Amniotic stem cell (primary cell): ENCODE results near the gene RECQL.

Source experiments
- DNase-seq: peaks from one replicate; lab custom pipeline; 2025; lab: John Stamatoyannopoulos, UW

Gene RECQL, protein sequence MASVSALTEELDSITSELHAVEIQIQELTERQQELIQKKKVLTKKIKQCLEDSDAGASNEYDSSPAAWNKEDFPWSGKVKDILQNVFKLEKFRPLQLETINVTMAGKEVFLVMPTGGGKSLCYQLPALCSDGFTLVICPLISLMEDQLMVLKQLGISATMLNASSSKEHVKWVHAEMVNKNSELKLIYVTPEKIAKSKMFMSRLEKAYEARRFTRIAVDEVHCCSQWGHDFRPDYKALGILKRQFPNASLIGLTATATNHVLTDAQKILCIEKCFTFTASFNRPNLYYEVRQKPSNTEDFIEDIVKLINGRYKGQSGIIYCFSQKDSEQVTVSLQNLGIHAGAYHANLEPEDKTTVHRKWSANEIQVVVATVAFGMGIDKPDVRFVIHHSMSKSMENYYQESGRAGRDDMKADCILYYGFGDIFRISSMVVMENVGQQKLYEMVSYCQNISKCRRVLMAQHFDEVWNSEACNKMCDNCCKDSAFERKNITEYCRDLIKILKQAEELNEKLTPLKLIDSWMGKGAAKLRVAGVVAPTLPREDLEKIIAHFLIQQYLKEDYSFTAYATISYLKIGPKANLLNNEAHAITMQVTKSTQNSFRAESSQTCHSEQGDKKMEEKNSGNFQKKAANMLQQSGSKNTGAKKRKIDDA

DNA sequence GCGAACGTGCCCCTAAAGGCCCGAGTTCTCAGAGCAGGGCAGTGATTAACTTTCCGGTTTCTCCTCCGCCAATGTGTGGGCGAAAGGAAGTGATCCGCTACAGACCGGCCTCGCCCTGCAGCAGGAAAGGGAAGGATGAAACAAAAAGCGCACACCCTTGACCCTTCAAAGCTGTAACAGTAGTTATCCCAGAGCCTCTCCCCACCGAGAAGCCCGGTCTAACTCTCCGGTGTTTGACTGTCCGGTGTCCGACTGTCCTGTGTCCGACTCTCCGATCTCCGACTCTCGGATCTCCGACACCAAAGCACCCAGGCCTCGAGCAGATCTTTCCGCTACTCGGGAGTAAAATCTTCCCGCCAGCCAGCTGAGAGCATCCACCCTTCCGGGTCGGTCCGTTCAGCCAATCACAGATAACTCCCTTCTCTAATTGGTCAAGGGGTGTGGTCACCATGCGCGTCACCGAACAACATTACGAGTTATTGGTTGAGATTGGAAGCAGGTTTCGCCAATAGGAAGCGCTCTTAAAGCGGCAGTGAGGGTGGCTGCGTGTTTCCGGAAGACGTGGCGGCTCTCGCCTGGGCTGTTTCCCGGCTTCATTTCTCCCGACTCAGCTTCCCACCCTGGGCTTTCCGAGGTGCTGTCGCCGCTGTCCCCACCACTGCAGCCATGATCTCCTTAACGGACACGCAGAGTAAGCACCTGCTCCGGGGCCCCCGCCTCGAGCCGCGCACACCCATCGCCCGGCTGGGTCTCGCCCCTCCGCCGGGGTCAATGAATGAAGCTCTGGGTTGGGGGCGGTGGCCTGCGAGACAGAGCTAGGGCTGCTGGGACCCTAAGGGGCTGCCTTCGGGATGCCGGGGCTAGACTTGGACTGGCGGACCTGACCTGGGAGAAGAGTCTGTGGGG lies at the start of gene RECQL, which contains the start of gene GOLT1B:
TSS of gene RECQL (minus strand) at position 378 of the 906 bp plus-strand sequence. CDS start 2,065 bp downstream, outside the sequence.
TSS of gene GOLT1B (plus strand) at position 532 of the 906 bp plus-strand sequence. CDS start at position 667, 135 bp downstream.
- peak; percentile 98 for DNase-seq

DNA sequence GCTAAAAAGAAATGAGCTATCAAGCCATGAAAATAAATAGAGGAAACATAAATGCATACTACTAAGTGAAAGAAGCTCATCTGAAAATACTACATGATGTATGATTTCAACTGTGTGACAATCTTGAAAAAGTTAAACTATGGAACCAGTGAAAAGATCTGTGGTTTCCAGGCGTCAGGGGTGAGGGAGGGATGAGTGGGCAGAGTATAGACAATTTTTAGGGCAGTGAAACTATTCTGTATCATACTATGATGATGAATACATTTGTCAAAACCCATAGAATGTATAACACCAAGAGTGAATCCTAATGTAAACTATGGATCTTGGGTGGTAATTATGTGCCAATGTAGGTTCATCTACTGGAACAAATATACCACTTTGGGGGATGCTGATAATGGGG lies 46.0 kb upstream of the RECQL start:
- DNase-seq = no peak

DNA sequence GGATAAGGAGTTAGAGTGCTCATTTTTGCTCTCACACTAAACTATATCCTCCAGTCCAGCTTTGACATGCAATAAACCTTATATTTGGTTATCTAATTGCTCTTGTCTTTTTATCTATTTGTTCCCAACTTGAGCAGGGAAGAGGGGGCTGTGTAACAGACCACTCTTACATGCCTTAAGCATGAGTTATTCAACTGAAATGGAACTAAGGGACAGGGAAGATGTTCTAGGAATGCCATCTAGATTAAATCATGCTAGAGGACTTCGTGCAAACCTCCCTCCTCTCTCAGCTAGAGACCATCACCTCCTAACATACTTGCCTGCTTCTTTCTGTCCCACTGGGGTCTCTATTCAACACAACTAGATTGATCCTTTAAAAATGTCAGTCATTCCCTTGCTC lies 45.3 kb upstream of the RECQL start:
- DNase-seq = no peak

DNA sequence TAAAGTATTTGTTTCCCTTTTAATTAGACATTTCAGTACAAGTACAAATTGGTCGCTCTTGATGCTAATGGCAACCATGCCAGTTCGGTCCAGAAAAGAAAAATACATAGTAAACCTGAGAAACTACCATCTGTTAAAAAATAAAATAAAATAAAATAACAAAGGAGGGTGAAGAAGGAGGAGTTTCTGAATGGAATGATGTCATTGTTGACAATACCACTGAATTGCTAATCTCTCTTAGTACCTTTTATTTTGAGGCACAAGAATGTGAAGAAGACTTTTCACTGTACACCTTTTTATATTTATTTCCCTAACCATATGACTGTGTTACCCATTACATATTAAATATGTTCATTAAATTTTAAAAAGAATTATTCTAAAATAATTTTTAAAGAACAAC lies 44.1 kb upstream of the RECQL start:
- no peak for DNase-seq

DNA sequence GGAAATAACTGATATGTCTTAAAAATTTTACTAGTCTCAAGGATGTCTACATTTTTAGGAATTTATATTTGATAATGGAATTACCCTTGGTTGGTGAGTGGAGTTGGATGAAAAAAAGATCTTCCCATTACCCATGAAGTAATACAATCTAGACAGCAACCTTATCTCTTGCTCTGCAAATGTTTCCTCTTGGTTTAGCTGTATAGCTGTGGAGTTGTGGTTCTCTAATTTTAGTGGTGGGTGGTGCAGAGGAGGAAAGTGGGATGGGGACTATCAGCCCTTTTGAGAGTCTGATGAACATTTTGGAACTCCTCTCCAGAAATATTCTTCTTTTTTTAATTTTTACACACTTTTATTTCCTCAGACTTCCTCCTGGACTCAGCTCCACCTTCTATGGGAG lies 41.7 kb upstream of the RECQL start:
- no peak for DNase-seq

DNA sequence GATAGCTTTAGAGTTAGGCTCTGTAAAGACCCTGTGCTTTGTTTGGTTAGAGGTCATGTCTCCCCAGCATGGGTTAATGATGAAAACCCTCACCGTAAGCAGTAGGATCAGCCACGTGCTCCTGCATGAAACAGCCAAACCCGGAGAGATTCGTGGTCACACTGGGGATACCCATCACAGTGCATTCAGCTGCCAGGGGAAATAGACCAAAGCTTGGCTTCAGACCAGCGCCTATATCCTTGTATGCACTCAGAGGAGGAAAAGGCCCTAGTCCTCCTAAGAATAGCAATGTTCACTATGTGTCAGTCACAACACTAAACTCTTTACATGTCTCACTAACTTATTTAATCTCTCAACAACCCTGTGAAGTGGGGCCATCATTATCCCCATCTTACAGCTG lies 41.0 kb upstream of the RECQL start:
- DNase-seq = no peak

DNA sequence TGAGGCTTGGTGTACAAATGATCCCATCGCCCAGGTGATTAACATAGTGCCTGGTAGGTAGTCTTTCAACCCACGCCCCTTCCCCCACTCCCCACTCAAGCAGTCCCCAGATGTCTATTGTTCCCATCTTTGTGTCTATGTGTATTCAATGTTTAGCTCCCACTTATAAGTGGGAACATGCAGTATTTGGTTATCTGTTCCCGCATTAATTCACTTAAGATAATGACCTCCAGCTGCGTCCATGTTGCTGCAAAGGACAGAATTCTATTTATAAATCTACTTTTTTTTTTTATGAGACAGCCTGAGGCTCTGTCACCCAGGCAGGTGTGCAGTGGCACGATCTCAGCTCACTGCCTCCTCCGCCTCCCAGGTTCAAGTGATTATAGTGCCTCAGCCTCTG lies 40.3 kb upstream of the RECQL start:
- DNase-seq = no peak

DNA sequence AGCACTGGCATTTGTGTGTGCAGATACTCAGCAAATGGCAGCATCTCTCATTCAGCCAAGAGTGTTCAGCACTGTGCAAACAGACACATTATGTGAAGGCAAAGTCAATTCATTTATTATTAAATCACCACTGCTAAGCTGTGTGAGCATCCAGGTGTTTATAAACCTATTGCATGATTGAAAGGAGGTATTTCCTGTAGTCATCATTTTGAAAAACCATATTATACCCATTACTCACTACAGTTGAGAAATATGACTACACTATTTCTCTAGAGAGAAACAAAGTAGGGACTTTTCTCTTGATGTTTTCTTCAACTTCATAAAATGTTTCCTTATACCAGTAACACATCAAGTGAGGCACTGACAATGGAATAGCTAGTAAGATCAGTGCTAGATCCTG lies 38.4 kb upstream of the RECQL start:
- no peak for DNase-seq

DNA sequence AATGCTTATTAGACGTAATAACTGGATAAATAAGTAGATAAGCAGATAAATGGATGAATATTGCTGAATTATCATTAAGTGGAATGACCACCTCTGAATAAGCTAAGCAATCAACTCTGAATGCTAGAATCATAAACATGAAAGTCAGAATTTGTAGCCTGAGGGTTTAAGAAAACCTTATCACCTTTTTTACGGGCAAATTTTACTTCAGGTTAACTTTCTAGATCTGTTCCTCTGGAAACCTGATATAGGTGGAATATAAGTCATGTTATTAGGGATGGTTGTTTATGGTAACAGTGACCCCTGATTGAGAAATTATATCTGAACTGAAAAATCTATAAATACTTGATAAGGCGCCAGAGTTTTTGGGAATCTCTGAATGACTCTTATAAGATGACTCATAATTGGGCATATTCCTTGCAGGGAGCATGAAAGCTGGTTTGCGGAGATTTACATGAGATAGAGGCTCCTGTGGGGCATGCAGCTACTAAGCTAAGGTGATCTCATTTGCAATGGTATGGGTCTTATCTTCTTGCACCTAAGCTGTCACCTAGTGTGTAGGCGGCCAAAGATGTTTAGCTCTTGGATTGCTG lies 36.7 kb upstream of the RECQL start:
- DNase-seq = no peak

DNA sequence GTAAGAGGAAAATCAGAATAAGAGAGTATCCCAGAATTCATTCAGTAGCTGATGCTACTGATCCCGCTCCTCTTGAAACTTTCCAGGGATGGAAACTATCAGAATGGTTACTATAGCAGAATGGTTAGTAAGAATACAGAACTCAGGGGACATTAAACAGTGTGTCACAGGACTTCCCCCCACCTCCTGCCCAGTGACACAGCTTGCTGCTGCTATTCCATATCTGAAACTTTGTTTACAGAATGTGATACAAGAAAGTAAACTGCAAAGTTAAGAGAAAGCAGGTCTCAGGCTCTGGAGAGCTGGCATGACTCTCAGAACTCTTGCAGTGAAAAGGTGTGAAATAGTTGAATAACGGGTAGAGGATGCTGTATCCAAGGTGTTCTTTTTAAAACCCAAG lies 28.0 kb upstream of the RECQL start:
- DNase-seq = no peak

DNA sequence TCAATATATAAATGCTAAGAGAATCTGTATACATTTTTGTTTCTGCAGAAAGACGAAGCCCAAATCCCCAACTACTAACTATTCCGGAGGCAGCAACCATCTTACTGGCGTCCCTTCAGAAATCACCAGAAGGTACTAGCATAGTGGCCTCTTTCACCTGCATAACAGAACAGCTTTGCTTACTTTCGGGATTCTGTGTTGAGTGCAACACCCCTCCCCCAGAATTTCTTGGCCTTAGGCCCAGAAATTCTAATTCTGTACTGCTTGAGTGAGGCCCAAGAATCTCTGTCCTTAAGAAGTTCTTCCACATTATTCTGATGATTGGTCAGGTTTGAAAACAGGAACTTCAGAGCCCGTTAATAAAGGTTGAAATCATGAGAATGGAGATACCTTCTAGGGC lies 27.5 kb upstream of the RECQL start:
- DNase-seq = no peak

DNA sequence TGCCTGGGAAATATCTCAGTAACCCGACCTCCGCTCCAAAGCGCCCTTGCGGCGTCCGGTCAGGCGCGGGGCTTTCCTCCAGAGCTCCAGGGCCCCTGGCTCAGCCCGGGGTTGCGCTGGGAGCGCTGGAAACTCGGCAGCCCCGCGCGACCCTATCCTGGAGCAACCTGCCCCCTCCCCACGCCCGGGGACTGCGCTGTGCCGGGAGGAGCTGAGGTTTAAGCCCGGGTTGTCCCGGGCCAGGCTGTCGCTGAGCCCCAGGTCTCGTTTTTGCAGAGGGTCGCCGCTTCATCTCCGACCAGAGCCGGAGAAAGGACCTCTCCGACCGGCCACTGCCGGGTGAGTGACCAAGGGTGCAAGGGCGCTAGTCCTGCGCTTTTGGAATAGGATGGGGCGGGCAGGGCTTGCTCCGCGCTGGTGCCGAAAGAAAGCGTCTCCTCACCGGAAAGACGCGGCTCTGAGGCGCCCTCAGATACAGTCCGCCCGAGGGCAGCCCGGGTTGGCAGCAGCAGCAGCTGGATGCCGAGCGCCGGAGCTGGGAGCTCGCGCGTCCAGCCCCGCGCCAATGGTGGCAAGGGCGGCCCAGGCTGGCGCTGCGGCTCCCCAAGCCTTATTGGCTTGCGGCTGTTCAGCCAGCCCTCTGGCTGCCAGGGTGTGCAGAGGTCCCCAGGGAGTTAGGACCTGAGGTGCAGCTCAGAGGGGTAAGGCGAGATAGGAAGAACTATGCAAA lies 26.2 kb upstream of the RECQL start:
- DNase-seq = peak; percentile 38

DNA sequence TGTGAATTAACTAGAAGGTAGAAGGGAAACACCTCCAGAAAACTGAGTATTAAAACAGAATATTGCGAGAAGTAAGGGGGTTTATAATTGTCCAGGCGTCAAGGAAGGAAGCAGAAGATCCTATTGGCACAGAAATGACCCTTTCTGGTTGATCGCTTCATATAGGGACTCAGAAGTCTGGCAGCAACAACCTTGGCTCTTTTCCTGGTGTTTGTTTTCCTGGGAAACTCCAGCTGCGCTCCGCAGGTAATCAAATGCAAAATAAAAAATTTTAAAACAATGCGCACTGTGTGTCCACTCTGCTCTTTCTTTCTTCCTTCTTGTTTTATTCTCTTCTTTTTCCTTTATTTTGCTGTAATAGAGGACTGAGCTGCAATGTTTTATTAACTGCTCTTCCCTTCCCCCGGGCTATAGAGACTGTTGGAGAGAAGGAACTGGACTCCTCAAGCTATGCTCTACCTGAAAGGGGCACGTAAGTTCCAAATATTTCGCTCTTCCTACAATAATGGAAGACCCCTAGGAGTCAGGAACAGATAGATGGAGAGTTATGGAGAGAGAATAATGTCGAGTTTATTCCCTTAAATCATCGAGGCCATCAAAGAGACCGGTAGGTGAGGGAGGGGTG lies 25.4 kb upstream of the RECQL start:
- no peak for DNase-seq

DNA sequence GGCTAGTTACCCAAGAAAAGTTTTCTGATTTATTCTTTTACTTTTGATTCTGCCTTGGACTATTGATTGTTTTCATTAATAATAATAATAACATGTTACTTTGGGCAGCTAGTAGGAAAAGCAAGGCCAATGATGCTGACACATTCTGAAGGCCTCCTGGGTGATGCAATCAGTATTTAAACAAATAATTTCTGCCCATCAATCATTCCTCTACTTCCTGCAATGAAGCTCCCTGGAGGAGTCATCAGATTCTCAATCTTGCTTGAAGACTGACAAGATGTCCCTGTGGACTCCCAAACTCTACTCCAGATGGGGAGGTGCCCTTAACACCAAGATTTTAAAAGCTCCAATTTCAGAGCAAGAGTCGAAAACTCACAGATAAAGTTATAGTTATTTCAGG lies 24.6 kb upstream of the RECQL start, which contains the start of gene SPX:
TSS of gene SPX (plus strand) at position 244 of the 400 bp plus-strand sequence. CDS start 177 bp downstream, outside the sequence.
- no peak for DNase-seq

DNA sequence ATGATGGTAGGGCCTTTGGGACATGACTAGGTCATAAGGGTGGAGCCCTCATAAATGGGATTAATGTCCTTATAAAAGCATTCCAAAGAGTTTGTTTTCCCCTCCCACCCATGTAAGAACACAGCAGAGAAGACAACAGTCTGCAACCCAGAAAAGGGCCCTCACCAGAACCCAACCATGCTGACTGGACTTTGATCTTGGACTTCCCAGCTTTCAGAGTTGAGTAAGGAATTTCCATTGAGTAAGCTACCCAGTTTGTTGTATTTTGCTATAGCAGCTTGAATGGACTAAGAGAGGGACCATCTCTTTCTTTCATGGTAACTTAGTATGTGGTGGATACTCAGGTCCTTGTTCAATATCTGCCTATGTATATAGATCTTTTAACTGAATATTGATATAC lies 21.7 kb upstream of the RECQL start:
- no peak for DNase-seq

DNA sequence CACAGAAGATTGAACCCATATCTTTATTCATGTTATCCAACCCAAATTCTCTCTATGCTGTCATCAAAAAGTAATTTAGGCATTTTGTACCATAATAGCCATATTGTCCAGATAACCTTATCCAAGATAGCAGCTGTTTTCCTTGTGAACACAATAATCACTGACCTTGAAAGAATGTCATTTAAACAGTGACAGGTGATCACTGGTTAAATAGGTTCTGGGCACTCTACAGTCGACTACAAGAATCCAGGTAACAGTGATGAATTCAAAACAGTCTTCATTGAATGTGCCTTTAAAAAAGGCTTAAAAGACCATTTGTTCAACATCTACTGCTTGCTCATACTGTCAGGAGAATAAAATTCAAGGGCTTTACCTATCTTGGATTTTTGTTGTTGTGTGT lies 20.1 kb upstream of the RECQL start:
- DNase-seq = no peak

DNA sequence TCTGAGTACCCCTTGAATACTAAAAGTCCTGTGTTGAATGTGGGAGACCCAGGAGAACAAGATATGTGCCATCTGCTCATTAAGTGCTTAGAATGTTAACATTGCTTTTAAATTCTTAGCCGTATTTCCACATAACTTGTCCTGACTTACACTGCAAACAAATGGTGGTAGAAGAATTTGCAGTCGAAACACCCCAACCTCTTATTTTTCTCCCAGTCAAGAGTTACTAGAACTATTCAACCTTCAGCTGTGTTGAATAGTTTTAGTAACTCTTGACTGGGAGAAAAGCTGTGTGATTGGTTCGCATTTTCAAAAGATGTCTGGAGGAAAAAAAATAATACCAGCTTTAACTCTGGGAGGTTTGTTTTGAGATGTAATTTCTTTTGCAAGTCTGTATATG lies 17.0 kb upstream of the RECQL start:
- no peak for DNase-seq

DNA sequence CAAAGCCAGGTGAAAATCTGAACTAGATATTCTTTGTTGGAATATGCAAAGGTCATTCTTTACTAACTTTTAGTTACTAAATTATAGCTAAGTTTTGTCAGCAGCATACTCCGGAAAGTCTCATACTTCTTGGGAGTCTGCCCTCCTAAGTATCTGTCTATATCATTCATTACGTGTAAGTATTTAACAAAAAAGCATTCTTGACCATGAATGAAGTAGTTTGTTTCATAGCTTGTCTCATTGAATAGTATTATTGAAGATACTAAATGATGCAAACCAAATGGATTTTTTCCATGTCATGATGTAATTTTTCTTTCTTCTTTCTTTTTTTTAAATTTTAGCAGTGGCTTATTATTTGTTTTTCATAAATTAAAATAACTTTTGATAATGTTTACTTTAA lies 14.8 kb upstream of the RECQL start:
- DNase-seq = no peak

DNA sequence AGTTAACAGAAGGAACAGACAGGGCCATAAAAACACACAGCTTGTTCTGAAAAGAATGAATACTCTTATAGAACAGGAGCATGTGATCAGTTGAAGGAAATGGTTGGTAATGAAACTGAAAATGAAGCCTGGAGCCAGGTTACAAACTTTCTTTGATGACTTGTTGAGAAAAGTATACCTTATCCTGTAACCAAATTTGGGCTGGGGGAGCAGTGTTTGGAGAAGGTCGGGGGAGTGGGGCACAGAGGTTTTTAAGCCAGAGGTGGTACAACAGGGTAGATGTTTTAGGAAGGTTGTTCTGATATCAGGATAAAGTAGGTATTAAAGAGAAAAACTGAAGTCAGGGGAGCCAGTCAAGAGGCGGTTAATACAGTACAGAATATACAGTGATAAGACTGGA lies 8.3 kb upstream of the RECQL start:
- DNase-seq = no peak

DNA sequence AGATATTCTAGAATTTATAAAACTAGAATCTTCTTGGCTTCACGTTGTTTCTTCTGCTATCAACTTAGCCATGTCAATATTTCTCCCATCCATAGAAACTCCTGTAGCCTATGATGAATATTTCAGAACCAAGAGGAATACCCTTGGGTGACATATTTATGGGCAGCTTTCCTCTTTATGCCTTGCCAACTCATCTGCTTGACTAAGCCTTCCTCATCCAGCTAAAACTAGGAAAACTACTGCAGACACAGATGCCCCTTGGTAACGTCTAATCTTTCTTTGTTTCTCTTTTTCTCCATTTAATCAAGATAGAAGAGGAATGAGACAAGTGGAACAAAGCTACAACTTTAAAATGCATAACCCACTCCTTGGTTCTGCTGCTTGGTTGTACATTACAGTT lies 6.4 kb upstream of the RECQL start:
- DNase-seq = no peak

DNA sequence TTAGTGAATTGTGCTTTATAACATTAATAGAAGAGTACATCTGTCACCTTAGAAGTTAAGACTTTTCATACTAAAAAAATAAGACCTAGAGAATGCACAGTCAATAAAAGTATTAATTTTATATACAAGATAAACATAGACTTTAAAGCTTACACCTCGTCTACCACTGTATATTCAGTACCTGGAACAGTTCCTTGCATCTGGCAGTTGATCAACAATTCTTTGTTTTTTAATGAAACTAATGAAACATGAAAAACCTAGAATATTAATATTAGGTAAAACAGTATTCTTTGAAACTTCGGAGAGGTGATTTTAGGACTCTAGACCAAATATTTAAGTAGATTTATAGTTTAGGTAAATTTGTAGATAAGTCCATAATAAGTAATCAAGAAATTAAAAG lies 4.5 kb upstream of the RECQL start:
- no peak for DNase-seq
